Measurements from ENCODE around the gene SH3GL1.

DNA sequence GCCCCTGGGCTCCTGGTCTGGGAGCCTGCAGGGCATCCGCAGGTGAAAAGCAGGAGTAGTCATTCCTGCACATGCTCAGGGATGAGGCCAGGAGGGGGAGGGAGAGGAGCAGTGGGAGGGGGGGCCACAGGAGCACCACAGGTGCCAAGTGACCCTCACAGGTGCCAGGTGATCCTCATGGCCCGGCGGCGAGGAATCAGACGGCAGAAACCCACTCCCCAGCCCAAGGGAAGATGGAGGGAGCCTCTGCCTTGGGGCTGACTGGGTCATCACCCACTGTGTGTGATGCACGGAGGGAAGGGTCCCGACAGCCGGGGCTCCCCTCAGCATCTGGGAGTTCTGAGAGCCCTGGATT, 27.4 kb downstream of the SH3GL1 start:
- TF ChIP-seq, protein P1, sequence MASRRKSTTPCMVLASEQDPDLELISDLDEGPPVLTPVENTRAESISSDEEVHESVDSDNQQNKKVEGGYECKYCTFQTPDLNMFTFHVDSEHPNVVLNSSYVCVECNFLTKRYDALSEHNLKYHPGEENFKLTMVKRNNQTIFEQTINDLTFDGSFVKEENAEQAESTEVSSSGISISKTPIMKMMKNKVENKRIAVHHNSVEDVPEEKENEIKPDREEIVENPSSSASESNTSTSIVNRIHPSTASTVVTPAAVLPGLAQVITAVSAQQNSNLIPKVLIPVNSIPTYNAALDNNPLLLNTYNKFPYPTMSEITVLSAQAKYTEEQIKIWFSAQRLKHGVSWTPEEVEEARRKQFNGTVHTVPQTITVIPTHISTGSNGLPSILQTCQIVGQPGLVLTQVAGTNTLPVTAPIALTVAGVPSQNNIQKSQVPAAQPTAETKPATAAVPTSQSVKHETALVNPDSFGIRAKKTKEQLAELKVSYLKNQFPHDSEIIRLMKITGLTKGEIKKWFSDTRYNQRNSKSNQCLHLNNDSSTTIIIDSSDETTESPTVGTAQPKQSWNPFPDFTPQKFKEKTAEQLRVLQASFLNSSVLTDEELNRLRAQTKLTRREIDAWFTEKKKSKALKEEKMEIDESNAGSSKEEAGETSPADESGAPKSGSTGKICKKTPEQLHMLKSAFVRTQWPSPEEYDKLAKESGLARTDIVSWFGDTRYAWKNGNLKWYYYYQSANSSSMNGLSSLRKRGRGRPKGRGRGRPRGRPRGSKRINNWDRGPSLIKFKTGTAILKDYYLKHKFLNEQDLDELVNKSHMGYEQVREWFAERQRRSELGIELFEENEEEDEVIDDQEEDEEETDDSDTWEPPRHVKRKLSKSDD (conservative IDR thresholded peaks at IDR 0.05; ENCODE audit: low read length) = no peak
- no peak for TF ChIP-seq POLR2AphosphoS5 (IDR thresholded peaks at IDR 0.05; ENCODE audit: control insufficient read depth, insufficient read depth, low read depth, low read length)
- no peak for TF ChIP-seq TAF7 (tag; IDR thresholded peaks at IDR 0.05)
- no peak for TF ChIP-seq SMAD1 (IDR thresholded peaks at IDR 0.05; ENCODE audit: low read depth, low read length, partially characterized antibody)

Measured in K562 (cell line).